Uterus (tissue), 4 donors: Measurements from ENCODE around the gene ALPI. TPM values are rescaled to one million over a fixed set of nuclear protein-coding genes. Genes with fewer than 3 reads are reported as not detected.

ENCODE experiments used
- DNase-seq, 2 donors: peaks; one replicate each; pipeline ENCODE4 v3.0.0-alpha.2; 2019 to 2020
- H3K27ac ChIP-seq, 2 donors: fragments of 200-600 bp; sonication (generic); 1 replicate in 1 of 2; 2 replicates in 1 of 2; pipeline ENCODE4 v1.5.1; 2016 to 2018
- H3K27me3 ChIP-seq, 2 donors: fragments of 200-600 bp; sonication (generic); one replicate each; pipeline ENCODE4 v1.5.1; 2018 to 2019; ENCODE audit warnings: control low read depth in 1 of 2
- H3K36me3 ChIP-seq, 2 donors: fragments of 200-600 bp; sonication (generic); one replicate each; pipeline ENCODE4 v1.5.1; 2019; ENCODE audit warnings: control low read depth in 1 of 2
- H3K4me1 ChIP-seq, 2 donors: fragments of 200-600 bp; sonication (generic); one replicate each; pipeline ENCODE4 v1.5.1; 2018 to 2019; ENCODE audit warnings: control low read depth in 1 of 2
- H3K4me3 ChIP-seq, 2 donors: fragments of 200-600 bp; sonication (generic); 1 replicate in 1 of 2; 2 replicates in 1 of 2; pipeline ENCODE4 v1.5.1; 2018 to 2019; ENCODE audit warnings: mild to moderate bottlenecking in 1 of 2
- H3K9me3 ChIP-seq, 2 donors: fragments of 200-600 bp; sonication (generic); one replicate each; pipeline ENCODE4 v1.5.1; 2019; ENCODE audit warnings: control low read depth in 1 of 2
- POLR2A ChIP-seq, 2 donors: fragments of 450-650 bp; IDR thresholded peaks; one replicate each; pipeline ENCODE4 v1.6.1; 2016; ENCODE audit warnings: antibody characterized with exemption in 2 of 2, mild to moderate bottlenecking in 1 of 2, moderate library complexity in 1 of 2
- intact Hi-C: fragments of 100-400 bp; cut with DNase I; formaldehyde crosslinking; loops from one replicate; pipeline ENCODE4 v1.15.1; 2023; ENCODE audit warnings: low total_unique reads
- total RNA-seq, 4 donors: library from RNA; depleted of rRNA in 3 of 4; stranded (reverse); fragments of >200 nt in 3 of 4; gene quantifications; one replicate each; pipeline versions ENCODE4 v1.1.0 to v1.2.4, GENCODE V29; 2014 to 2023
- TF ChIP-seq, protein P1 (sequence below), 4 experiments: fragments of 200-600 bp in 2 of 4; fragments of 450-650 bp in 2 of 4; sonication (generic) in 2 of 4; IDR thresholded peaks; one replicate each; pipeline ENCODE4 v1.5.1; 2016 to 2019; ENCODE audit warnings: antibody characterized with exemption in 4 of 4, mild to moderate bottlenecking in 2 of 4, moderate library complexity in 1 of 4
- donor health status: DM: yes; HTN: yes; CAD: no.

The ALPI gene
- total RNA-seq, 4 donors from 2014 or later, result not detected

DNA sequence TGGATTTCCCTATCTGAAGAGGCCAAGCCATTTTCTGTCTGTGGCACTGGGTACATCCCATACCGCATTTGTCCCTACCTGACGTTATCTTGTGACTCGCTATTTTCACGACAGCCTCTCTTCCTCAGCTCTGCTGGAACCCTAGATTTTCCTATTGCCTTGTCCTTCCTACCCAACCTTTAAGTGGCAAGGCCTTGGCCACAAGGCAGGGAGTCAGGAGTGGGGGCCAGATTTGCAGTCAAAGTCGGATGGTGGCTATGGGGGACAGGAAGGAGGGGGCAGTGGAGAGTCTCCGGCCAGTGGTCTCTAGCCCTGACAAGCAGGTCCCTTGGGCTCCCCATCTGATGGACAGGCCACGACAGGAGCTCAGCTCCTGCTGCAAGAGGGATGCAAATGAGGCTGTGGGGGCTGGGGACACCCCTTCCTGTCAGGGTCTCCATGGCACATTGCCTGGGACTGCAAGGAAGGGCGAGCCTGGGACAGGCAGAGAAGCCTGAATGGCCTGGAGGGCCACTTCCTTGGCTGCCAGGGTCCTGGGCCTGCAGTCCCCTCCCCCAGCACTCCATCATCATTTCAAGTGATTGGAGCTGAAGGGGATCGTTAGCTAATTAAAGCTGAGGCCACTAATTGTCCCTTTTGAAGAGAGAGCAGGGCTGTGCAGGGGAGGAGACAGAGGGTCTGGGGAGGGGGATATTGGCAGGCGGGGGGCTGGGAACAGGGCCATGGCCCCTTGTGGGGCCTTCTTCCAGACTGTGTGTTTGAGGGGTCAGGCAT lies 37.9 kb downstream of the ALPI start:
- TF ChIP-seq, protein P1, sequence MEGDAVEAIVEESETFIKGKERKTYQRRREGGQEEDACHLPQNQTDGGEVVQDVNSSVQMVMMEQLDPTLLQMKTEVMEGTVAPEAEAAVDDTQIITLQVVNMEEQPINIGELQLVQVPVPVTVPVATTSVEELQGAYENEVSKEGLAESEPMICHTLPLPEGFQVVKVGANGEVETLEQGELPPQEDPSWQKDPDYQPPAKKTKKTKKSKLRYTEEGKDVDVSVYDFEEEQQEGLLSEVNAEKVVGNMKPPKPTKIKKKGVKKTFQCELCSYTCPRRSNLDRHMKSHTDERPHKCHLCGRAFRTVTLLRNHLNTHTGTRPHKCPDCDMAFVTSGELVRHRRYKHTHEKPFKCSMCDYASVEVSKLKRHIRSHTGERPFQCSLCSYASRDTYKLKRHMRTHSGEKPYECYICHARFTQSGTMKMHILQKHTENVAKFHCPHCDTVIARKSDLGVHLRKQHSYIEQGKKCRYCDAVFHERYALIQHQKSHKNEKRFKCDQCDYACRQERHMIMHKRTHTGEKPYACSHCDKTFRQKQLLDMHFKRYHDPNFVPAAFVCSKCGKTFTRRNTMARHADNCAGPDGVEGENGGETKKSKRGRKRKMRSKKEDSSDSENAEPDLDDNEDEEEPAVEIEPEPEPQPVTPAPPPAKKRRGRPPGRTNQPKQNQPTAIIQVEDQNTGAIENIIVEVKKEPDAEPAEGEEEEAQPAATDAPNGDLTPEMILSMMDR (IDR thresholded peaks at IDR 0.05), result no peak
- TF ChIP-seq POLR2A (IDR thresholded peaks at IDR 0.05), result no peak
- DNase-seq, result no peak
- no peaks in the 10 kb centered on the region for H3K9me3 ChIP-seq
- no peaks in the 10 kb centered on the region for H3K36me3 ChIP-seq
- intact Hi-C loops, result no loop called here
- H3K4me3 ChIP-seq, result no peak overlapping the region
- H3K27ac ChIP-seq, result no peak overlapping the region
- no peaks in the 10 kb centered on the region for H3K27me3 ChIP-seq
- no peaks in the 10 kb centered on the region for H3K4me1 ChIP-seq

DNA sequence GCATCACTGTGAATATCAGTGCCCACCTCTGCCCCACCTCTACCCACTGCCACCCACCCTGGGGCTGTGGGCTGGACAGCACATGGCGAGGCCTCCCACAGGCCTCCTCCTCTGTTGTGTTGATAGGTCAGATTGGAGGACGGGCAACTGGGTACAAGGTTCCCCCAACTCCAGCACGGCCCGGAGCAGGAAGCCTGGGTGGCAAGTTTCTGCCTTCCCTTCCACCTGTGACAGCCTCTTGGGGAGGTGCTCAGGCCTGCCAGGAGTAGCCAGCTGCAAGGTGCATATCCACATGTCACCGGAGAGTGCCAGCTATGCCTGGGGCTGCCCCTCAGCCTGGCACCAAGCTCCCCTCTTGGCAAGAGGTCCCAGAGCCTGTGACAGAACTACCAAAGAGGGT lies 38.6 kb downstream of the ALPI start:
- Histone ChIP-seq H3K9me3 (no peaks in the 10 kb centered on the region), H3K36me3 (no peaks in the 10 kb centered on the region), H3K4me1 (no peaks in the 10 kb centered on the region), H3K4me3 (no peak overlapping the region), H3K27ac (no peak overlapping the region), H3K27me3 (no peaks in the 10 kb centered on the region)
- TF ChIP-seq POLR2A (IDR thresholded peaks at IDR 0.05), result no peak
- TF ChIP-seq, protein P1 (IDR thresholded peaks at IDR 0.05), result no peak
- intact Hi-C loops, result no loop called here
- DNase-seq, result no peak

DNA sequence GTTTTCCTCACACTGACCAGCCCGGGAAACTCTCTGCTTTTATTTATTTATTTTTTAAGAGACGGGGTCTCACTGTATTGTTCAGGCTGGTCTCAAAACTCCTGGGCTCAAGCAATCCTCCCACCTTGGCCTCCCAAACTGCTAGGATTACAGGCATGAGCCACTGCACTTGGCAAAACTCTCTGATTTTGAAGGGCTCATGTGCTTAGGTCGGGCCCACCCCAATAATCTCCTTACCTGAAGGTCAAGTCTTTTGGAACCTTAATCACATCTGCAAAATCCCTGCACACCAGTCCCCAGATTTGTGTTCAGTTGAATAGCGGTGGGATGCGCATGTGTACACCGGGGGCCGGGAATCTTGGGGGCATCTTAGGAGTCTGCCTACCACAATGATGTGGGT lies 39.3 kb downstream of the ALPI start:
- DNase-seq, result no peak
- intact Hi-C loops, result no loop called here
- Histone ChIP-seq H3K27me3 (no peaks in the 10 kb centered on the region), H3K9me3 (no peaks in the 10 kb centered on the region), H3K36me3 (no peaks in the 10 kb centered on the region), H3K4me3 (no peak overlapping the region), H3K27ac (no peak overlapping the region), H3K4me1 (no peaks in the 10 kb centered on the region)
- TF ChIP-seq POLR2A (IDR thresholded peaks at IDR 0.05), result no peak
- TF ChIP-seq, protein P1 (IDR thresholded peaks at IDR 0.05), result no peak

DNA sequence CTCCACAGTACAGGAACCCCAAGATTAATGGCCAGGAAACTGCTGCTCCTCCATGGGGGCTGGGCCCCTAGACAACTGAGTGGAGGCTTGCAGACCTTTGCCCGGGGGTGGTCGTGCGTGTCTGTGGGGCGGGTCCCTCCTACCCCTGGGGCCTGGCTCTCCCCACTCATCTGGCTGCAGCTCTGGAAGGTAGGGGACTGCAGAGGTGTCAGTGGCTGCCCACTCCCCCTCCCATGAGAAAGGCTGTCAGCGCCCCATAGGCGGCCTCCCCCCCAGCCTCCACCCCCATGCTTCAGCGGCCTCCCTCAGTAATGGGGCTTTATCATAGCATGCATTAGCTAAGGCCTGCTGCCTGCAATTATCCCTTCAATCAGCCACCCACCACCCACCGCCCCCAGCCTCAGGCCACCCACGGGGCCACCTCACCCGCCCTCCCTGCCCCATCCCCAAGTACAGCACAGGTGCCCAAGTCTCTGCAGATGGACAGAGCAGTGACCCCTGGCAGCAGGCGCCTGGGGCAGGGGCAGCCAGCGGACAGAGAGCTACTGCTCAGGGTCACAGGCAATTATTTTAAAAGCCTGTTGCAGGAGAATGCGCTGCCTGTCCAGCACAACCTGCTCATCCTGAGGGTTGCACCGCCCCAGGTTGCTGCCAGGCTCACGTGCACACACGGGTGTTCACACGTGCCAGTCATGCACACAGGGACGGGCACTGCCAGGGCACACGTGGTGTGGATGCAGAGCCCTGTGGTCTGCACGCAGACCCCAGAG lies 40.7 kb downstream of the ALPI start:
- Histone ChIP-seq H3K4me3 (no peak overlapping the region), H3K9me3 (no peaks in the 10 kb centered on the region), H3K27me3 (no peaks in the 10 kb centered on the region), H3K4me1 (no peaks in the 10 kb centered on the region), H3K36me3 (no peaks in the 10 kb centered on the region), H3K27ac (no peak overlapping the region)
- intact Hi-C loops, result no loop called here
- DNase-seq, result no peak
- TF ChIP-seq, protein P1 (IDR thresholded peaks at IDR 0.05), result no peak
- no peak for TF ChIP-seq POLR2A (IDR thresholded peaks at IDR 0.05)

DNA sequence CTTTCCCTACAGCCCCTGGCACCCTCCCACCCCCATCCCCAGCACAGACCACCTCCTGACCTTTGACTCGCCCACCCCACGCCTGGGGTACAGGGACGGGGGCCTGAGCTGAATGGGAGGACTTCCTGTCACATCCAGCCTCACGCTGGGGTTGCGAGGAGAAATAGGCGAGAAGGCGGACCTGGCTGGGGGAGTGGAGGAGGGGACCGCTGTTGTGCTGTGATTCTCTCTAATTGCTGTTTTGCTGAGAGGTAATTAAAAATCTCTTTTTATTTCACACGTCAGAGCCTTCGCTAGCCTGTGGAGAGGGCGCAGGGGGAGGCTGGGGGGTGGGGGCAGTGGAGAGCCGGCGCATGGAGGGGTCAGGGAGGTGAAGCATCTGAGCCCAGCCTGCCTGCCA lies 41.4 kb downstream of the ALPI start:
- Histone ChIP-seq H3K27me3 (no peaks in the 10 kb centered on the region), H3K9me3 (no peaks in the 10 kb centered on the region), H3K36me3 (no peaks in the 10 kb centered on the region), H3K4me1 (no peaks in the 10 kb centered on the region), H3K27ac (no peak overlapping the region), H3K4me3 (no peak overlapping the region)
- no peak for DNase-seq
- no peak for TF ChIP-seq POLR2A (IDR thresholded peaks at IDR 0.05)
- TF ChIP-seq, protein P1 (IDR thresholded peaks at IDR 0.05), result no peak
- intact Hi-C loops, result no loop called here
